TTC549 (cell line): Measurements from ENCODE around the gene DOC2A.
"Not testable (repeated sequence)": the region's sequence is repeated elsewhere in the genome, so short reads cannot be mapped to it uniquely, and the experiment has no call there.

Source experiments
- FAIRE-seq: peaks from 2 replicates; lab custom pipeline; 2012; peaks lifted over from hg19 to GRCh38; lab: Jason Lieb, UNC

The DOC2A gene

DNA sequence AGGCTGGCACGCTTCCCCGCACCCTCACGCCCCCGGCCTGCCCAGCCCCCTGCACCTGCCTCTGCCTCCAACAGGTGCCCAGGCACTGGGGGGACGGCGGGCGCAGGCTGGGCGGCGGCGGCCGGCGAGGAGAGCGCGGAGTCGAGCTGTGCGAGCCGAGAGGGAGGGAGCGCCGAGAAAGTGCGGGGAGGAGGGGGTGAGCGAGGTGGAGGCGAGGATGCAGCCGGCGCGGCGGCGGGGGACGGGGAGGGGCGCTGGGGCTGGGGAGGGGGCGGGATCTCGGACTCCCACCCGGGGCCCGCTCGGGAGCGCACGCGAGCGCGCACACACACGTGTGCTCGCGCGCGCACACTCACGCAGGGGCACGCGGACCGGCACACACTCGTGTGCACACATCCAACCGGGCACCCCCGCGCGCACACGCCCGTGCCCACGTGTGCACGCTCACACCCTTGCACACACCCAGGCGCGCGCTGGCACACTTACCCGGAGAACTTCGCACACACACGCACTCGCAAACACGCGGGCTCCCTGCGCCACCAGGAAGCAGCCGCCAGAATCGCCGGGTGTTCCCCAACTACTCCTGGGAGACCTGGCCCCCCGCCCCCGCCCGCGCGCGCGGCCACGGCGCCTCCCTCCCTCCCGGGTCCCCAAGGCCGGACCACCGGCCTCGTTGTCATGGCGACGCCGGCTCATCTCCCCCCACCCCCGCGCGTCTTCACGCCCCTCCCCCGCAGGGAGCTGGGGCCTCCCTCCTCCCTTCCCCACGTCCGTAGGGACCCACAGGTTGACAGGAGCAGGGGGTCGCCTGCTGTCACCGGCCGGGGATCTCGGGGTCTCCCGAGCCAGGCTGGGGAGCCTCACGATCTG lies at the start of gene DOC2A:
Gene DOC2A, minus strand, starts transcription at position 184 of the 870 bp plus-strand sequence. CDS start 805 bp downstream, outside the sequence.
- no peak for FAIRE-seq

DNA sequence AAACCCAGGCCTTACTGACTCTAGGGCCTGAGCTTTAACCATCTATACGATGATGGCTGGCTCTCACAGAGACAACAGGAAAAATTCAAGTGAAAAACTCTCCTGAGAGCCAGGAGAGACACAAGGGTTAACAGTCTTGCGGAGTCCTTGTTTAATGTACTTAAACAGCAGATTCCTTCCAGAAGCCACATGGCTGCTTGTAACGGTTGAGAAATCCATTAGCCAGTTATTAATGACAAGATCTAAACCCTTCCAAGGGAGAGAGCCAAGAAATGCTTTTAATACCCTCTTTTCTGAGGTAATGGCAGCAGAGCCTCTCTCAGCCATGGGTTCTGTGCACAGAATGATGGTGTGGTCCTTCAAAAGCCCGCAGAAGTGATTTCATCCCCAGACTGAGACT lies 49.5 kb upstream of the DOC2A start:
- FAIRE-seq: no peak

DNA sequence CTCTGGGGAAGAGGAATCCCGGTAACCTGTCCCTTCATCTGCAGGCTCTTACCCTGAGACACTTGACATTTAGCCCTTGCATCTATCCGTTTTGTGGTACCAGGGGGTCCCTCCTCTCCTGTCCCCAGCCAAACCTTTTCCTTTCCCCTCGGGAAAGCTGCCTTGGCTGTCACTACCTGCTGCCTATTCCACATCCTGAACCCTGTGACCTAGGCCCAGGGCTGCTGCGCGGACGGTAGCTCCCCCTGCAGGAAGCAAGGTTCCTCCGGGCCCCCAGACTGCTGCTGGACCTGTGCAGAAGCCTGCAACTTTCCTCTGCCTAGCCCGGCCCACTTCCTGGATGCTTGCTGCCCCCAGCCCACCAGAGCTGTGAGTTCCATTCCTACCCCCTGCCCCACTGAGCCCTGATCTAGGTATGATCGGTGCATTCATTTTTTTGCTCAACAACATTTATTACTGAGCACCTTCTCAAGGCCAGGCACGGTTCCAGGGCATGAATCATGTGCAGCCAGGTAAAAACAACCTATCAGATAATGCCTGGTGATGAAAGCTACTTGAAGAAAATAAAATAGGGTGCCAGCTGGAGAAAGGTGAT lies 44.2 kb upstream of the DOC2A start:
- FAIRE-seq: no peak

DNA sequence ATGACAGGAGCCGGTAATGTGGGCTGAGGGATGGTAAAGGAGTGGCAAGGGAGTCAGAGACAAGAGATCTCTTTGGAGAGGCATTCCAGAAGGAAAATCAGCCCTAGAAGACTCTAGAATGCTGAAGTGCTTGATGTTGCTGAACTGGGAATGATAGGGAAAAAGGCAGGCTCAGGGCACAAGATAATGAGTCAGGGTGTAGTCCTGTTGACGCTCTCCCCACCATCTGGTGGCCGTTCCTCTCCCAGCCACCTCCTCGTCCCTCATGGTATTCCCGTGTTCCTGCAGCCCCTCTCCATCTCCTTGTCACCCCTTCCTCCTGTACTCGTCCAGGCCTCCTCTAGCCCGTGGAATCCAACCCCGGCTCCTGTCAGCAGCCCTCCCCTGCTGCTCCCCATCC lies 43.6 kb upstream of the DOC2A start:
- FAIRE-seq: no peak

DNA sequence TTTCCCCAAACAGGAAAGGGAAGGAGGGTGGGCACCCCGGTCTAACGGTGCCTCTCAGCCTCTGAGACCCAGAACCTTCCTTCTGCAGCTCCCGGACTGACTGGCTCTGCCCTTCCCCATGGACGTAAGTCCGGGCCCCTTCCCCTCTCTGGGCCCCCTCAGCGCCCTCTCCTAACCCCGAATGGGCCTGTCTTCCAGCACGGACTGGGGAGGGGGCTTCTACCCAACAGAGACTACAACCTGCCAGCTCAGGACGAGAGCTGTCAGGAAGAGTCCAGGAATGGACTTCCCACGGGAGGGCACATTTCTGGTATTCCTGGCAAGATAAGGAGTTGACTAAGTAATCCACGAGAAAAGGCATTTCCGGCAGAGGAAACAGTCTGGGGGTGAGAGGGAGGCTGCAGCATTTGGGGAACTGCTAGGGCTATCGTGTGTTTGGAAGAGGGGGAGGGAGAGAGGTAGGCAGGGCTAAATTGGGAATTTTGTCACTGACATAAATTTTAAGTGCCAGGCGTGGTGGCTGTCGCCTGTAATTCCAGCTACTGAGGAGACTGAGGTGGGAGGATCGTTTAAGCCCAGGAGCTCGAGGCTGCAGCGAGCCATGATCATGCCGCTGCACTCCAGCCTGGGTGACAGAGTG lies 42.7 kb upstream of the DOC2A start:
- no peak for FAIRE-seq

DNA sequence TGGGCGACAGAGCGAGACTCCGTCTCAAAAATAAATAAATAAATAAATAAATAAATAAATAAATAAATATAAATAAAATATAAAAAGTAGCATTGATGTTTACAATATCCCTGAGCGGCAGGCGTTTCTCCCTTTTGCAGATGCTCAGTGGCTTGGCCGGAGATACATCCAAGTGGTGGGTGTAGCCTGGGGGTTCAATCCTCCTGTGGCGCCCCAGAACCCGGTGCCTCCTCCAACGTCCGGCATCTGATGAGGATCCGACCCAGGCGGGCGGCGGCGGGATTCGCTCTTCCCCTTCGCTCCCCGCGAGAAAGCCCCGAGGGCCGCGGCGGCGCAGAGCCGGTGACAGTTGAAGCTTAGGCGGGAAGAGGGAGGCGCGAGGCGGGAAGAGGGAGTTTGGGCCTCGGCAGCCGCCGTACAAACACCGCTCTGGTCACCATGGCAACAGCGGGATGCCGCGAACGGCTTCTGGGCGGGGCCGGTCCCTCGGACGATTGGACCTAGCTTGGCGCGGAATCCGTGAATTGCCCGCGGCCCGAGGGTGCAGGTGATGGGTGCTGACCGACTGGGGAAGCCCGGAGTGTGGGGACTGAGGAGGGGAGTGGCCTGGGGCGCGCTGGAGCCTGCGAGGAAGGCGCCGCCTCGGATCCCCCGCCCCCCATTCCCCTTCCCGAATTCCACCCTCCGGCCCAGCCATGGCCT lies 42.0 kb upstream of the DOC2A start:
- no peak for FAIRE-seq

DNA sequence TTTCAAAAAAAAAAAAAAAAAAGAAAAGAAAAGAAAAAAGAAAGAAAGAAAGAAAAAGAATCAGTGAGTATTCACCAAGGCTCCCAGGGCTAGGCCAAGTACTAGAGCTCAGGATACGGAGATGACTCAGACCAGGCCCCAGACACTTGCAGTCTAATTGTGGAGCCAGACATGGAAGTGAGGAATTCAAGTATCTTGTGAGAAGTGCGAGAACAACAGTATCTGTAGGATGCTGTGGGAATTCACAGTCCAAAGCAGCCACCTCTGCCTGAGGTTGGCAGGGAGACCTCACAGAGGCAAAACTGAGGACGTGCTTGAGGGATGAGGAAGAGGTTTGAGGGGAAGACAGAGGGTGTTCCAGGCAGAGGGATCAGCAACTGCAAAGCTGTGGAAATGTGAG lies 40.7 kb upstream of the DOC2A start:
- no peak for FAIRE-seq

DNA sequence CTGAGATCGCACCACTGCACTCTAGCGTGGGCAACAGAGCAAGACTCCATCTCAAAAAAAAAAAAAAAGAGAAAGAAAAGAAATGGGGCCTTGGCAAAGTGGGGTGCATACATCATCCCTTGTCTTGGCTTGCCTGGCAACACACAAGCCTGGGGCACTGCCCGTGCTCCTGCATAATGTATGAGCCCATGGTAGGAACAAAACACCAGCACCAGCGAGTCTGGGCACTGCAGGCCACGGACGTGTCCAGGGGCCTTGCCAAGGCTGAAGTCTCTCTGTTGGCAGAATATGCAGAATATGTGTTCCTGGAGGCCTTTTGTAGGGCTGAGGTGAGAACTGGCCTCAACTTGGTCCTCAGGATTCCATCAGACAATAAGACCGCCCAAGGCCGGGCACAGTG lies 39.0 kb upstream of the DOC2A start:
- FAIRE-seq: no peak

DNA sequence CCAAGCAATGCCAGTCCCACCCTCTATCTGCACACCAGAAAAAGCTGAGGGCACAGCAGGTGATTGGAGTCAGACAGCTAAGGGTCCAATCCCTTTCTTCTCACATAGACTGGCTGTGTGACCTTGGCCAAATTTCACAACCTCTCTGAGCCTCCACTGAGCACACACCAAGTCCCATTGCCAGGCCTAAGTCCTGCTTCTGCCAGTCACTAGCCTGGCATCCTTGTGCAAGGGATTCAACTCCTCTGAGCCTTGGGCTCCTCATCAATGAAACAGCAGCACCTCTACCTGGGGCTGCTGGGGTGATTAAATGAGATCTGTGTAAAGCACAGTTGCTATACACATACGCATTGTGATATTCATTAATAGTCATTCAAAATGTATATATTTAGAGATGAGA lies 35.8 kb upstream of the DOC2A start:
- no peak for FAIRE-seq

DNA sequence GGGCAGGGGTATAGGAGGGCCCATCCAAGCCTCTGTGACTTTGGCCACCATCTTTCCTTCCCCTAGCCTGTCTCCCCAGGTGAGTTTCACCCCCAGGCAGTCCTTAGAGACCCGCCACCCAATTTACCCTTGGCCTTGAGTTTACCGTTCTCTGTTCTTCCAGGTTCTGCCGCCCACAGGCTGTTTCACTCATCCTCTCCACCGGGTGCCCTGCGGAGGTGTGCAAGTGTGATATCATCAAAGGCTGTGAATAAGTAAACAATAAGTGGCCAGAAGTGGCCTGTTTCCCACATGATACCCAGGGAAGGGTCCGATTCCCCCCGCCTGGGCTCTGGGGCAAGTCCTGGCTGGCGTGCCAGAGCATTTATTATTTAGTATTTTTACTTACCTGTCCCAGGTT lies 35.4 kb upstream of the DOC2A start:
- no peak for FAIRE-seq

DNA sequence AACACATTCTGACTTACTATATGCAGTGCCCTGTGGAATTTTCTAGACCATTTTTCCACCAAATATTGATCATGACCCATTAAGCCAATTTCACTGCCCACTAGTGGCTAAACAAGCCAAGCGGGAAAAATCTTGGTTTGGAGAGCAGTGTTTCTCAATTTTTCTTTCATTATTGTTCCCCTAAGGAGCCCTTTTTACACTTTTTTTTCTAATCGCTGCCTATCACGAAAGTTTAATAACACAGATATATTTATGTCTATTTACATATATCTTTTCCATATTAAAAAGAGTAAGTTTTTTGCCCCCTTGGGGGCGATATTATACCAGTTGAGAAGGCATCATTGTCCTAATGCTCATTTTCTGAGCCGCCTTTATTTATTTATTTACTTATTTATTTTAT lies 31.0 kb upstream of the DOC2A start:
- peak; percentile 76 for FAIRE-seq

DNA sequence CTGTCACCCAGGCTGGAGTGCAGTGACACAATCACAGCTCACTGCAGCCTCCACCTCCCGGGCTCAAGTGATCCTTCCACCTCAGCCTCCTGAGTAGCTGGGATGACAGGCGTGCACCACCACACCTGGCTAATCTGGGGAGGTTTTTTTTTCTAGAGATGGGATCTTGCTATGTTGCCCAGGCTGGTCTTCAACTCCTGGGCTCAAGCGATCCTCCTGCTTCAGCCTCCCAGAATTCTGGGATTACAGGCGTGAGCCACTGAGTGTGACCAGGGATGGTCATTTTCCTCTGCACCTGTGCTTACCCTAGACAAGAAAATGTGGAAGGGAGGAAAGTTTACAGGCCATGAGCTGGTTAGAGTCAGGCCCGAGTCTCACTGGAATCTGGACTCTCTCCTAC lies 29.9 kb upstream of the DOC2A start:
- FAIRE-seq: not testable (repeated sequence)

DNA sequence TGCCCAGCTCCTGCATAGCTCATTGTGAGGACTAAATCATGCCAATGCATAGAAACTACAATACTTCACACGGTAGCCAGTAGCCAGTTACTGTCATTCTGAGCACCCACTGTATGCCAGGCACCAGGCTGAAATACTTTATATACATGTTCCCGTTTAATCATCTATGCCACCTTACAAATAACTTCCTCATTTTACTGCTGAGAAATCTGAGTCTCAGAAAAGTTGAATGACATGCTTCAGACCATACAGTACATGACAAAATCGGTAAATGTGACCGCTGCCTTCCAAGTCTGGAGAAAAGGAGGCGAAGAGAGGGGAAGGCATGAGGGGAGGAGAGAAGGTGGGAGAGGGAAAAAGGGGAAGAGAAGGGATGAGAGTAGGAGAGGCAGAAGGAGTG lies 29.4 kb upstream of the DOC2A start:
- FAIRE-seq: no peak

DNA sequence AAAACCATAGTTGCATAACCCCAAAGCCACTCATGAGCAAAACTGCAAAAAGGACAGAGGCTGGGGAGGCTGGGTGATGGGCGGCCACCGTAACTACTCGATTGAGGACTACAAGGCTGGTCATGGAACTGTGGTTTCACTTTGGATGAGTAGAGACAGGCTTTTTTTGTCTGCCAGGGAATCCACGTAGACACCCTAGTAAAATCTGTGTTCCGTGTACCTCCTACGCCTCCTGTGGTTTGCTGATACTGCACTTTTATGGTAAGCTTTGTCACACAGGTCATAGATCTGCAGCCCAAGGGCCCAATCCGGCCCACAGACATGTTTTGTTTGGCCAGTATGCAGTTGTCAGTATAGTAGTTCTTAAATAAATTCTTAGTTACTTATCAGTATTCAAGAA lies 22.4 kb upstream of the DOC2A start:
- FAIRE-seq: no peak

DNA sequence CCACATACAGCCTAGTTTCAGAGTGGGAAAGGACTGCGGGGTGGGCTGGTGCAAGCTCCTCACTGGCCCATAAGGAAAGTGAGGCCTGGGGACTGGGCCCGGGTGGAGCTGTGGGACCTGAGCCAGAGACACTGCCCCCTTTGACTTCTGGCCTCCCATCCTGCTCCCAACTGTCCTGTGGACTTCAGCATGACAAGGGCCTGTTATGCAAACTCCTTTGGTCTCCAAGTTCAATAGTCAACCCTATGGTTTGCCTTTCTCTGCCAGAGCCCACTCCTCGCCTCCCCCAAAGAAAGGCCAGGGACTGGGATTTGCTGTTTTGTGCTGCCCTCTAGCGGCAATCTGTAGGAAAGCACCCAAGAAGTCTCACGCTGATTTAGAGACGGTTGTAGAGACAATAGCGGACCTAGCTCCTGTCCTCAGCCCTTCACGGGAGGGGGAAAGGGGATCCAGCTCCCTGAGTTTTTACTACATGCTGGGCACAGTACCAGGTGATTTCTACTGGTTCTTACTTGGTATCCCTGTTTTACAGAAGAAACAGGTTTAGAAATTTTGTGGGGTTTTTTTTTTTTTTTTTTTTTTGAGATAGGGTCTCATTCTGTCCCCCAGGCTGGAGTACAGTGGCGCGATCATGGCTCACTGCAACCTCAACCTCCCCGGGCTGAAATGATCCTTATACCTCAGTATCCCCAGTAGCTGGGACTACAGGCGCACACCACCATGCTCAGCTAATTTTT lies 21.4 kb upstream of the DOC2A start:
- no peak for FAIRE-seq

DNA sequence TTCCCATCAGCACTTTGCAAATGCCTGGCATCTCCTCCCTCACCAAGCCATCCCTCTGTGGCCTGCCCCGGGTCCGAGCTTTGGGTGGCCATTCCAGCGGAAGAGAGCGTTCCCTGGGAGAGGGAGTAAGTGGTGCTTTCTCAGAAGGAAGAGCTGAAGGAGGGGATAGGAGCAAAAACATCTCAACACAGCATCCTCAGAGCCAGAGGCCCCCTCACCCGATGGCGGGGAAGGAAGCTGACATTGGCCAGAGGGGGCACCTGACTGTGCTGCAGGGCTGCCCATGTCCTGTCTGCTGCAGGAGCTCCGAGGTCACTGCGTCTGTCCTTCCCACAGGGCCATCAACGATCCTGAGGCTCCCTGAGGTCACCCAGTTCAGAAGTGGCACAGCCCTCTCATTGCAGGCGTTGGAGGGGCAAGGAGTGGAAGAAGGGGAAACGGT lies 20.7 kb upstream of the DOC2A start:
- no peak for FAIRE-seq

DNA sequence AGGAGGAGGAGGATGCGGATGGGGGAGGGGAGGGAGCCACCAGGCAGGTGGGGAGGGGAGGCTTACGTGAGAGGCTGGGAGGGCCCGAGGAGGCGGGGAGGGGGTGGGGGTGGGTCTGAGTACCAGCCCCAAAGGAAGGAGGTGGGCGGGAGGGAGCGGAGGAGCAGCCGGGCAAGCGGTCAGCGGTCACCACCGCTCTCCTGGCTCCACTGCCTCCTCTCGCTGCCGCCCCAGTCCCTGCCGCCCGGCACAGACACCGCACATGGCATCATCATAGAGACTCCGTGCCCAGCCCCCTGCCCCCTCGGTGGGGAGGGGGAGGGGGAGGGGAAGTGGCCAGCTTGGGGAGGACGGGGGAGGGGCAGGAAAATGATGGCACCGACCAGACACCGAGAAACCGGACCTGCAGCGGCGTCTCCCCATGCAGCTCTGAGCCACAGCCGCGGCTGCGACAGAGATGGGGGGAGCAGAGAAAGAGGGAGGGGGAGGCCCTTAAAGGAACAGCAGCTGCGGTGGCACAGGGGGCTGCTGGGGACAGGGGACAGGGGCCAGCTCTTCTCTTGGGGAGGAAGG lies 20.1 kb upstream of the DOC2A start, which contains the start of gene TLCD3B:
Gene TLCD3B, minus strand, starts transcription at position 431 of the 573 bp plus-strand sequence. CDS start 744 bp downstream, outside the sequence.
- FAIRE-seq: no peak

DNA sequence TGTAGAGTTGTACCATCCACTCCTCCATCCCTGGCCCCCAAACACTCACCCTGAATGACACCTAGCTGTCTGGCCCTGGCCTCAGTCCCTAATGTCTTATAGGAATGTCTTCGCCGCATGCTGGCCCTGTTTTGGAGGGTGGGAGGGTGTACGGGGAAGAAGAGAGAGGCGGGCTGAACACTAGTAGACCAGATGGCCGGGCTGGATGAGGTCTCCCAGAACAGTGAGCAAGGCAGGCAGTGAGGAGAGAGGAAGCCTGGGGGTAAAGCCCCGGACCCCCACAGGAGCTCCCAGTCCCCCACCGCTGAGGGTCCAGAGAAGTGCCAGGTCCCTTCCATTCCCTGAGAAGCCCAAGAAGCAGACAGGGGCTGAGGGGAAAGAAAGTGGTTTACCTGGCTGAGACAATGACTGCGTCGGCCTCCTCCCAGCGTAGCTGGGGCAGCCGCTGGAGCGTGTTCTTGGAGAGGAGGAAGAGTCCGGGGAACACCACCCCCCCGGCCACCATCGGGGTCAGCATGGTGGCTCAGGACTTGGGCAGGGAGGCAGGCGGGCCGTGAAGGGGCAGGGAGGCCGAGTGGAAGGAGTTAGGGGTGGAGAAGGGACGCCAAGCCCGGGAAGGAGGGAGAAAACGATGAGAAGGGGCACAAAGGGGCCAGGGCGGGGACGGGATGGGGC lies 19.3 kb upstream of the DOC2A start:
- FAIRE-seq: no peak

DNA sequence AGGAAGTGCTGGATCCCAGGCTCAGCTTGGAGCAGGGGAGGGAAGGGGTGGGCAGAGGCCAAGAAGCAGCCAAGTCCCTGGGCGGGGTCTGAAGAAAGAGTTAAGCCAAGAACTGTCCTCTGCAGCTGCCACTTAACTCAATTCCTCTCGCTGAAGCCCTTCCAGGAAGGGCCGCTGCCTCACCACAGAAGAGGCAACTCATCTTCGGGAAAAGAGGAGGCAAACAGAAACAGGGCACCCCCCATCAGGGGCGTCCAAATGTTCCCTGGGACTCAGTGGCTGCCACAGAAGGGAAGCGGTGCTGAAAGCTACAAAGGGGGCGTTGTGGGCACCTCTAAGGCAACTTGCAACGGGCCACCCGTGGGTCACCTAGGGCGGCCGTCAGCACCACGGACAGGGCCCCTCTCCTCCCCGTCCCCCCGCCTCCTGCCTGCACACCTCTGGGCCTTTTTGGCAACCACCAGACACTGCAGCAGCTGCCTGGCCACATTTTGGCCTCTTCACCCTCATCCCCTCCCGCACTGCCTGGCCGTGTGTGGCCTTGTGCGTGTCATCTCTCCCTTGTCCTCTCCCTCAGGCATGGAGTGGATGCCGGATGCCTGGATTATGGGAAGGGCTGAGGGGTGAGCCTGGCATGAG lies 17.7 kb upstream of the DOC2A start:
- FAIRE-seq: no peak
